Measurements from ENCODE around the gene PROK1.
"Not testable (repeated sequence)": the region's sequence is repeated elsewhere in the genome, so short reads cannot be mapped to it uniquely, and the experiment has no call there.

PROK1 gene, protein sequence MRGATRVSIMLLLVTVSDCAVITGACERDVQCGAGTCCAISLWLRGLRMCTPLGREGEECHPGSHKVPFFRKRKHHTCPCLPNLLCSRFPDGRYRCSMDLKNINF

DNA sequence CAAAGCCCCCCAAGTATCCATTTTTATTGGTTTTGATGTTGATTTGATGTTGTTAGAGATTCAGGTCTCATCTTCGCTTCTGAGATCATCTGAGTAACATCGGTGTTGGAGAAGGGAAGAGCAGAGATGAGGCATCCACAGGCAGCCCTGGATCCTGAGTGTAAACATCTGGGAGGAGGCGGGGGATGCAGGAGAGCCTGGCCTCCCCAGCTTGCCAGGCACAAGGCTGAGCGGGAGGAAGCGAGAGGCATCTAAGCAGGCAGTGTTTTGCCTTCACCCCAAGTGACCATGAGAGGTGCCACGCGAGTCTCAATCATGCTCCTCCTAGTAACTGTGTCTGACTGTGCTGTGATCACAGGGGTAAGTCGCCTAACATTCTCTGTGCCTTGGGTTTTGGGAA lies at the start of gene PROK1:
TSS of gene PROK1 (plus strand) at position 221 of the 400 bp plus-strand sequence. CDS start at position 289, 68 bp downstream.
- no peak for DNase-seq

DNA sequence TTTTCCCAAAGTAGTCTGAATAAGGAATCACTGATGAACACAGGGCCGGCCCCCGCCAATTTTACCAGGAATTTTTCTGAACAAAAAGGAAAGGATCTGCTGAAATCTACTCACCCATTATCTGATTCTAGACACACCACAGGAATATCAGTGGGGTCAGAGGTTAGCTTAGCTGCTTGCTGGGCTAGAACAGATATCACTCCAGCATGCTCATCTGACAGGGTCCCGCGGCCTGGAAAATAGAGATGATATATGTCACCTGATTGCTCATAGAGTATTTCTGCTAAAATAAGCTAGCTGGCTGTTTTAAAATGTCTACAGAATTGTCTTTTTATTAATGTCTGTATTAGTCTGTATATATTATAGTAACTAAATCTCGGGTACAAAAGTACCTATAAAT lies 47.1 kb upstream of the PROK1 start:
- DNase-seq: no peak

DNA sequence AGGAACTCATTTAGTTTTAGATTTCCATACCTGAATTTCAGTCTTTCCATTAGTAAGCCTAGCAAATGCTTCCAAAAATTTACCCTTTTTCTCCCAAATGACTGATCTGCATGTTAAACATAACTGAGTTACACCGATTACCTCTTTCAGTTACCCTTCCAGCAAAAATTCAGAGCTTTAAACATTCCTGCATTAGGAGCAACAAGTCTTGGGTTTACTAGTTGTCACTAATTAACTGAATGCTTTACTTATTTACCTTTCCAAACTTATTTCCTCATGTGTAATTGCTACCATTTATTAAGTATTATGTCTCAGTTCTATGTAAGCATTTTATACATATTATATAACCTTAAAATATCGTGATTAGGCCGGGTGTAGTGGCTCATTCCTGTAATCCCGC lies 46.5 kb upstream of the PROK1 start:
- DNase-seq: no peak

DNA sequence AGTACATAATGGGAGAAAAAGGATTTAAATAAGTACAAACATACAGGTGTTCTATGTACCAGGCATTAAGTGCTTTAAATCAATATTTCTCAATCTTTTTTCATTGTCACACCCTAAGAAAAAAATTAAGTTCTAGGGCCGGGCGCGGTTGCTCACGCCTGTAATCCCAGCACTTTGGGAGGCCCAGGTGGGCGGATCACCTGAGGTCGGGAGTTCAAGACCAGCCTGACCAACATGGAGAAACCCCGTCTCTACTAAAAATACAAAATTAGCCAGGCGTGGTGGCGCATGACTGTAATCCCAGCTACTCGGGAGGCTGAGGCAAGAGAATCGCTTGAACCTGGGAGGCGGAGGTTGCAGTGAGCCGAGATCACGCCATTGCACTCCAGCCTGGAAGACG lies 44.5 kb upstream of the PROK1 start:
- not testable (repeated sequence) for DNase-seq

DNA sequence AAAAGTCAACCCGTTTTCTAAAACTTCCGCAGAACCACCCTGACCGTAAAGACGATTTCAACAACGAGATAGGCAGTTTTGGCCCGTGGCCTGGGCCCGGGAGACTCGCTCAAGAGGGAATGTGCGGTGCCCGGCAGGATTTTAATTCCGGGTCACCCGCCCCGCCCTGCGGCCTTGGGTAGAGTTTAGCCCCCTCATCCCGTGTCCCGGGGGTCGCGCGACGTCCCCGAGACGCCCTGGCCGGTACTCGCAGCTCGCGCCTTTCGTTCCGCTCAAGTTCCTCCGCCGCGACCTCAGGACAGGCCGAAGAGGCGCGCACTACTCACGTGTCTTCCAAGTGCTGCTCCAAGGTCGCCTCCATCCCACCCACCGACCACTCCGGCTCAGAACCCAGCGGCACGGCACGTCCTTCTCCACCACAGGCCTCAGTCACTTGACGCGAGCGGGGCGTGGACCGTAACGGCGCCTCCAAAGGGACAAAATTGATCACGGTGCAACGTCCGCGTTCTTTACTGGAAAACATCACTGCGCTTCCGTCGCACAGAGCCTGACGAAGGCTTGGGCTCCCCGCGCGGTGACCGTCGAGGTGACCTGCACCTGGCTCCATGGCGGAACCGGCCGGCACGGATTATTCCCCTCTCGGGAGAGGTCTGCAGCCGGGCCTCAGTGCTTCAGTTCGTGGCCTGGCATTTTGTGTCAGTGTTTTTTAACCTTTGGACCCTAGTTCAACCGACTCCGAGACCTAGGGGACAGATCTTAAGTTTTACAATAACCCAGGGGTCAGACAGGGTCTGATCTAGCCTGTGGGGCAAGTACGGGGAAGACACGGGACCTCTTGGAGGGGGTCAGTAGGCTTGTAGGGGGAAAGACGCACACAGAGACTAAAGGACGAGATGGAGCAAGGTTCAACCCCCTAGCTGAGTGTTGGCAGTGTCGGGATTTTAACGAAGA lies 43.4 kb upstream of the PROK1 start, which contains the start of gene LAMTOR5:
TSS of gene LAMTOR5 (minus strand) at position 435 of the 951 bp plus-strand sequence. CDS start at position 361, 74 bp downstream.
- DNase-seq: peak; percentile 37

DNA sequence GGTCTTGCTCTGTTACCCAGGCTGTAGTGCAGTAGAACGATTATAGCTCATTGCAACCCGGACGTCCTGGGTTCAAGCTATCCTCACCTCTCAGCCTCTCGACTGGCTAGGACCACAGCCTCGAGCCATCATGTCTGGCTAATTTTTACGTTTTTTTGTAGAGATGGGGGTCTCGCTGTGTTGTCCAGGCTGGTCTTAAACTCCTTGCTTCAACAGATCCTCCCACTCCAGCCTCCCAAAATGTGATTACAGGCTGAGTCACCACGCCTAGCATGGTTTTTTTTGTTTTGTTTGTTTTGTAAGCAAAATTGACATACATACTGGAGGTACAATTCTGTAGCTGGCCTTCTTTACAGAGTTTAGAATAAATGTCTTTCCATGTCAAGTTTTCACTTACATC lies 42.5 kb upstream of the PROK1 start:
- no peak for DNase-seq

DNA sequence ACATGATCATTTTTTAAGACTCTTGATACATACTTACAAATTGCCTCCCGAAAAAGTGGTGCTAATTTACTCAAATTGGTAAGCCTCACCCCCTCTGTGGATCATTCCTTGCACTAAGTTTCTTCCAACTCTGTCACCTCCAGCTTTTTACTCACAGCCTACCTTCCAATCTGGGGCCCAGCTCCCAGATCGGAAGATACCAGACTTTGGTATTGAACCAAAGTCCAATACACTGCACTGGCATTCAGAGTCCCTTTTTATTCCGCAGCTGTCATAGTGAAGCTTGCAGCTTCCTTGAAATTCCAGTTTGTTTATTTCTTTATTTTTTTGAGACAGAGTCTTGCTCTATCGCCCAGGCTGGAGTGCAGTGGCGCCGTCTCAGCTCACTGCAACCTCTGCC lies 41.6 kb upstream of the PROK1 start:
- DNase-seq: no peak

DNA sequence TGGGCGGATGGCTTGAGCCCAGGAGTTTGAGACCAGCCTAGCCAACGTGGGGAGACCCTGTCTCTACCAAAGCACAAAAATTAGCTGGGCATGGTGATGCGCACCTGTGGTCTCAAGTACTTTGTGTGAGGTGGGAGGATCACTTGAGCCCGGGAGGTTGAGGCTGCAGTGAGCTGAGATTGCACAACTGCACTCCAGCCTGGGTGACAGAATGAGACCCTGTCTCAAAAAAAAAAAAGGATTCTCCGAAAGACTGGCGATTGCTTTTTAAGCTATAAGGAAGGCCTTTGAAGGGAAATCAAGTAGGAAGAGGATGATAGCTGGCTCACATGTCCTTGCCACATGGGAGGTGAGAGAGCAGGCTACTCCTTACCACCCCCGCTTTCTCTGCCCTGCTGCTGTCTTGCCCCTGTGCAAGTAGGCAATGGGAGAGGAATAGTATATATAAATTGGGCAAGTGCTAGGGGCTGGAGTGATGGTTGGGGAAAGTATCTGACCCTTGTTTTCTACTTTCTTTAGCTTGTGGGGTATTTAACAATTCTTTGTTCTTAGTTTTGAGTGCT lies 39.7 kb upstream of the PROK1 start:
- DNase-seq: no peak

DNA sequence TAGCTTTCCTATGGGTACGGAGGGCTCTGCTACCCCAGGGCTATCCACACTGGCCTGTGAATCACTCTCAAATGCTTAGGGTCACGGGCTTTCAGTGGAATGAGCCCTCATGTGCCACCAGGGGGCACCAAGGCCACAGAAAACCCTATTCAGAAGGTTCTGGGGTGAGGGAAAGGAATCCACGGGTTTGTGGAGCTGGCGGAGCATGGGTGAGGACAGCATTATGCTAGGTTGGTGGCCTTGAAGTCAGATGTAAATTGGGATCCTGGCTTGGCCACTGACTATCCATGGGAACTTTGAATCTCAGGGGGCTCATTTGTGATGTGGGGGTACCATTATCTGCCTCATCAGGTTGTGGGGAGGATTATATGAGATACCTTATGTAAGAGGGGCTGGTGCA lies 38.4 kb upstream of the PROK1 start:
- no peak for DNase-seq

DNA sequence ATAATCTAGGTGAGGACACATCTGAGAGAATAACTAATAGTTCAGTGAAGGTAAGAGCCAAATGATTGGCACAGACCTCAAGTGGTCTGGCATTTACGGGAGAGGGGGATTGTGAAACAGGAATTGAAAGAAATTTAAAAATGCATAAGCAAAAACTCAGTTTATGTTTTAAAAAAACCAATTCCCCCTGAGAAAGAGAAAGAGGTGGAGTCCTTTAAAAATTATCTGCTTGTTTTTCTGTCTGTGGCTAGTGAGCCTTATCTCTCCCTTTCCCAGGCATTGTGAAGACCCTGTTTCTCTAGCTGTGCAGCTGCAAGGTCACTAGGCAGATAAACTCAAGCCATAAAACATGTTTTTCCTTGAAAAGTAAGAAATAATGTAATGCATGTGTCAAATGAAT lies 37.9 kb upstream of the PROK1 start:
- not testable (repeated sequence) for DNase-seq

DNA sequence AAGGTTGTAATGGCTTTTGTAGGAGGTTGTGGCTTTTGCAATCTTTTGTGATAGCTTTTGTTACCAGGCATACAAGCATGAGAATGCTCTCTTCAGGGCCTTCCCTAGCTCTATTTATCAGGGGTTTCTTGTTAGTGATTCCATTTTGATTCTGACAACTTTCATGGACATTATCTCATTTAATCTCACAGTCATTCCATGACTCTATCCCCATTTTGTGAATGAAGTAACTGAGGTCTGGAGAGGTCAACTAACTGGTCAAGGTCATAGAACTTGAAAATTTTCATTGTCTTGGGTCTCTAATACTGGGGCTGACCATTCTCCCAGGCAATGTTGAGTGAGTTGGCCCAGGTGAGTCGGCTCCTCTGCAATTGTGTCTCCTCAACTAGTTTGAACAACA lies 32.2 kb upstream of the PROK1 start:
- no peak for DNase-seq

DNA sequence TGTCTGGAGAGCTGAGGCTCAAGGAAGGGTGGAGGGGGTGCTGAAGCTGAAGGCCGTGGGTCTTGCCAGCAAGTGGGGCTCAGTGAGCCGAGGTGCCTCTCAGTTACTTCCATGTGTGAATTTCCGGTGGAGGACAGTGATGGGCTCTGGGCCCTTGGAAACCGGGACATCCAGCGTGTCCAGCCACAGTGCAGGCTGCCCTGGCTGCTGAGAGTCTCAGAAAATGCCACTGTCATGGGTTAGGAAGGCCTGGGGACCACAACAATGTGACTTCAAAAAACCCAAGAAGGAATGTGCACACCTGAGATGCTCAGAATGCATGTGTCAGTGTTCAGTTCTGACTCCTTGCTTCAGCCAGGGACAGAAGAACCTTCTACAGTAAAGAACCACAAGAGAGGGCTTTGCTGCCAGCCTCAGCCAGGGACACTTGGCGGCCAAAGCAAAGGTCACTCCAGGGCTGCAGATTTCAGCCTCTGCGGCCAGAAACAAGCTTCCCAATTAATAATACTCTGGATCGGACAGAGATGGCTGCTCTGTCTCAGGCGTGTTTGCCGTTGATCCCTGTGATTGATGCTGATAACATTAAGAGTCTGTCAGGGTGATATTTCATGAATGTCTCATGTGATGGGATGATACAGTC lies 30.8 kb upstream of the PROK1 start:
- no peak for DNase-seq

DNA sequence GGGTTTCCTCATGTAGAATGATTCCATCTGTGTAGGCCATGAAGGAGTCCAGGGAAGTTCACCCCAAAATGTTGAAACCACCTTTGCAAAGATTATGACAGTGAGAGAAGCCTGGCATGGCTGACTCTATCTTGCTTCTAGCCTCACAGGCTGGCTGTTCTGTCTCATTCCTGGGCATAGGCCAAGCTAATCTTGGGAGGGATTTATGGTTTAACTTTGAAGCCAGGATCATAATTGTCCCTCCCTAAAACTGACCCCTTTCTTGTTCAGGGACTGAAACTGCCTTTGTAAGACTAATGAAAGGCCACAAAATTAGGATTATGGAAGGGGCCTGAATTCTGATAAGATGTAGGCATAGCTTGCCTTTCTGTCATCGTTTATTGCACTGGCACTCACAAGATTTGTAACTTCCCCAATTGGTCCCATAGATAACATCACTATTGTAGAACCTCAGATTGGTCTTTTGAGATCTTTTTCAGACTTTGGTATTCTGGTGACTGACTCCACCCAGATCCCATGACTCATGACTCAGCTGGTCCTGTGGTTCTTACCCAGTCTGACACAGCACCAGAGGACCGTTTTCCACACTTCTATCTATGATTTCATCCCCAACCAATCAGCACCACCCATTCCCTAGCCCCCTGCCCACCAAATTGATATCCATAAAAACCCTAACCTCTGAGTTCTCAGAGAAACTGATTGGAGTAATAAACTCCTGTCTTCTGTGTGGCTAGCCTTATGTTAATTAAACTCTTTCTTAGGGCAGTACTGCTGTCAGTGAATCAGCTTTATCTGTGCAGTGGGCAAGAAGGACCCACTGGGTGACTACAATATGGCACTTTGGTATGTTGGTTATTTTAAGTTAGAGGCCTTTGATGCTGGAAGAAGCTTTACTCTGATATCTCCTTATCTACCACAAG lies 29.8 kb upstream of the PROK1 start:
- DNase-seq: no peak

DNA sequence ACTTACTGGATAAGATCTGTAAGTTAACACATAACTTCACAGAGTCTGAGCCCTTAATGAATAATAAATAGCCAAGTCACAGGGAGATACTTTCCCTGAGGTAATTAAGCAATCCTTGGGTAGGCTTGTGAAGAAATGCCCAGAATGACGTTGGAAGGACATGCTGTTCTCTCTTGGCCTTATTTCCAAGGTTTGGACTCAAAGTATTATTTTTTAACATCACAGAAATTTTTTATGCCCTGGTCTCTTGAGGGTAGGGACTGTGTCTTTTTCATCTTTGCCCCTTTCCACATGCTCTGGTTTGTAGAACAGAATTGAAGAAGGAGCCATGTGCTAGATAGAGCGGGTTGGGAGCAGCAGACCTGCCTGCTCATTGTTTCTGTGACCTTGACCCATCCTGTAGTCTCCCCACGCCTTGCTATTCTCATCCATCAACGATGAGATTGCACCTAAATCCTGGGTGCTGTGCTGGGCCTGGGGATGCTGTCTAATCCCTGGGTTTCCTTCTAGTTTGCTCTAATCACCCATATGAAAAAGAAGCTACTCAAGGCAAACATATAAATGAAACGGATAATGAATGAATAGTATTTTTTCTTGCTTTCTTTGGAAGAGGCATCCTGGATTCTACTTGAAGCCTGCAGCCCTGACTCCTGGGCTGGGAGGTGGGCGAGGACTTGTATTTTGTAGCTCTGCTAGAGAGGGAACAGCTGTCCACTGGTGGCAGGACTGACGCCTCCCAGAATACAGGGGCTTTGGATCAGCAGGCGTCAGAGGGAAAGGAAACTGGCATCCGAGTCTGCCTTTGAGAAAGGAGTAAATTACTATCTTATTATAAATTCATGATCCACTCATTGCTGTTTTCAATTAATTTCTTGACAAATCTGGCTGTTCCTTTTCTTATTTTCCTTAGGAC lies 26.0 kb upstream of the PROK1 start:
- DNase-seq: peak; percentile 9

DNA sequence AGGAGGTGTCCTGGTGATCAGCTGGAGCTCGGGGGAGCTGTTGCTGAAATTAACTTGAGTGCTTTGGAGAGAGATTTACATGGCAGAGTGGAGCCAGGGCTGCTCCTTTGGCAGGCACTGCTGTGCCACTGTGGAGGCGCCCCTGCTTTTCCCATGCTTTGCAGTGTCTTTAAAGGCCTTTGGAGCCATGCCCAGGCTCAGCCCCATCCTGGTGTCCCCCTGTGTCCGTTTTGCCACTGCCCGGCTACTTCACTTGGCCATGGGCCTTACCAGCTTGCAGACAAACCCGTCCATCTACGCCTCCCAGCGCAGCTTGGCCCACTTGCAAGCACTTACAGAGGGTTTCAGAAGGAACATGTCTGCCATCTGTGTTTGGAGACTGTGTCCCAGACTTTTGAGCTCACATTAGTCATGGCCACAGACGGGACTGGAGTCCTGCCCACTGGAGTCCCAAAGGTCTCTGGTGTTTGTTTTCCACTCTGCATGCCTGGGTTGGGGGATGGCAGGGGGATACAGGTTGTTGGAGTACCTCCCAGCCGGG lies 25.3 kb upstream of the PROK1 start:
- no peak for DNase-seq

DNA sequence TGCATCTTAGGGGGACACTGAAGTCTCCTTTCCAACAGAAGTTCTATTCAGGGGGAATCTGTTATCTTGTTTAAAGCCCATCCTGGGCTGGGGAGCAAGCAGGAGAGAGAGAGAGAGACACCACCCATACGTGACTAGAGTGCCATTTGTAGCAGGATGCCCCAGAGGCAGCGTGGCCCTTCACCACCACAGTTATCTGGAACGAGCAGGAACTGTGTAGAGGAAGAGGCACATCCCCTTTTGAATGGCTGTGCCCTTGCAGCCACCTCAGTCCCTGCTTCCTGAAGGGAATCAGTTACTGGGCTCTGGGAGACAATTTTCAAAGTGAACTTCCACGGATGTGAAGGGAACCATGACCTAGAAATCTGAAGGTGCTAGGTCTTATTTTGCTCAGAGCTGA lies 24.1 kb upstream of the PROK1 start:
- no peak for DNase-seq

DNA sequence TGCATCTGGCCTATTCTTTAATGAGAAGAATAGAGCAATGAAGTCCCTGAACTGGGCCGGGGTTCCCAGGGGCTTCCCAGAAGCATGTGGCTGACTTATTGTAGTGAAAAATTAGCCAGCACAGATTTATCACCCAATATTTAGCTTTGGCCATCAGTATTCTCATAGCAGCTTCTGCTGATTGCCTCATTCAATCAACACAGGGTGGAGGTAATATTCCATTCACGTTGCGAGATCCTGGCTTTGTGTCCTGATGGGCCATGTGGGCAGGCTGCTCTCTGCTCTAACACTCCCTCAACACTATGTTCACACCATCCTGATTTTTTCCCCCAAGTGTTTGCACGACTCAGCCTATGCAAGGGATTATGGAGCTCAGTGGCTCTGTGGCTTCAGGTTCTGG lies 22.0 kb upstream of the PROK1 start:
- no peak for DNase-seq

DNA sequence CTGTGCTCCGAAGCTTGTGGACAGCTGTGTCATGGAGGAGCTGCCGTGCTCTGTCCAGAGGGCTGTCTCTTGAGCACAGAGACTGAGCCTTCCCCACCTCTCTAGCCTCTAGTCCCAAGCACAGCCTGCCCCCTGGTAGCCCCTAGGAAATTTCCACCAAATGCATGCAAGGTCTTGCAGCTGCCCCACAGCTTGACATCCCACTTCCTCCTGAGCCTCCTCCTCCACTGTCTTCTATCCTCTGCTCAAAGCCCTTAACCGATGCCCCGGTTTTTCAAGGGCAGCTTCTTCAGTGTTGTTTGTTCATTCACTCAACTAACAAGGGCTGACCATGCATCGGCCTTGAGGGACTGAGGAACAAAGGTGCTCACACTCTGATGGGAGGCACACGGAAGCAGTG lies 20.6 kb upstream of the PROK1 start:
- no peak for DNase-seq

DNA sequence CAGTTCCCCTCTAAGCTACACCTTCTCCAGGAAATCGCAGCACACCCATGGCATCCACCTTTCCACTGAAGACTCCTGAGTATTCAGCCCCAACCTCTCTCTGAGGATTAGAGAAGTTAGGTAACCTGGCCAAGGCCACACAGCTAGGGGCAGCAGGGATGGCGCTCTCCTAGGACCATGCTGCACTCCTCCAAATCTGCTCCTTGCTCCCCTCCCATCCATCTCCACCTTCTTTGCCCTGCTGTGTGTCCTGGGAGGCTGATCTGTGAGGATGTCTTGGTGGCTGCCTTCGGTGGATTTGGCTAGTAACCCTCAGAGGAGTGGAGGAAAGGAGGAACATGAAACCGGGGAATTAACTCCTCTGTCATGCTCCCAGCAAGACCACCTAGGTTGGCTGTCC lies 20.0 kb upstream of the PROK1 start:
- no peak for DNase-seq

DNA sequence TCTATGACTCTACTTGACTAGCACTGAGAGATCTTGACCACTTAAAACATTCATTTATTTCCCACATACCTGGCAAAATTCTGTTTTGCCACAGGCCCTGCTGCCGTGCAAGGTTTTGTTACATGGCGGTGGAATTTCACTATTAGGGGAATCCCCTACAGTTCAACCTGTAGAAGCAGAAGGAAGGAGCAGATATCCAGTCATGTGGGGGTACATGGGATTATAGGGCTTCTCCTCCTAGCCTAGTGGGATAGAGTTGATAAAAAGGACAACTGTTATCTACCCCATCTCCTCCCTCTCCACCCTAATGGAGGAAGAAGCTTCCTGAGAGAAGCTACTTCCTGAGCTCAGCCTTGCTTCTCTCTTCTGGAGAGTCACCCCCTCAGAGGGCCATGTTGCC lies 17.7 kb upstream of the PROK1 start:
- no peak for DNase-seq

DNA sequence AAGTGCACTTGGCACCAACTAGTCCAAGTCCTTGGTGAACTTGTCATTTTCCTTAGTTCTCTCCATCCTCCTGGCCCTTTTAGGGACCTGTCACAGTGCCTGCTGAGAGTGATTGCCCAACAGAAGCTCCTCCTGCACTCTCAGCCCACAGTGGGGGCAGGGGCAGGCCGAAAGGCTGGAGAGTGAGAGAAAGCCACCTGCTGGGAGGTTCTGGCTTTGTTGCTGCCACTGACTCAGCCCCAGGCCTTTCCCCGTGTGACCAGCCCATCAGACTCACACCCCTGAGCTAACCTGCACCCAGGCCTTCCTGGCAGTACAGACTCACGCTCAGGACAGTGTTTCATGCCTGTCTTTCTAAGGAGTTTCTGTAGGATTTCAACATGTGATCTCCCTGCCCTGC lies 17.1 kb upstream of the PROK1 start:
- DNase-seq: no peak

Measured in NCI-H524 treated with DMSO at 0.1 percent for 48 hours (cell line).